Erythroblast (primary cell): Measurements from ENCODE around the gene TBC1D8.

Experiments used
- DNase-seq, 2 experiments: peaks; one replicate each; lab custom pipeline; 2025; lab: John Stamatoyannopoulos, UW
- GATA1 ChIP-seq: IDR thresholded peaks from 2 replicates; pipeline ENCODE4 v1.6.1; 2011; ENCODE audit warnings: low read depth, mild to moderate bottlenecking, control low read depth, low read length, moderate library complexity
- POLR2A ChIP-seq: IDR thresholded peaks from 2 replicates; pipeline ENCODE4 v1.6.1; 2011; ENCODE audit warnings: mild to moderate bottlenecking, low read length

The TBC1D8 gene

GRCh38 chr2:101139495-101139894 lies 11.7 kb downstream of the TBC1D8 start:
- TF ChIP-seq POLR2A (no peak), GATA1 (no peak)
- DNase-seq: no peak

GRCh38 chr2:101135412-101136296 lies 15.5 kb downstream of the TBC1D8 start:
- TF ChIP-seq GATA1: no peak
- DNase-seq: no peak

DNA sequence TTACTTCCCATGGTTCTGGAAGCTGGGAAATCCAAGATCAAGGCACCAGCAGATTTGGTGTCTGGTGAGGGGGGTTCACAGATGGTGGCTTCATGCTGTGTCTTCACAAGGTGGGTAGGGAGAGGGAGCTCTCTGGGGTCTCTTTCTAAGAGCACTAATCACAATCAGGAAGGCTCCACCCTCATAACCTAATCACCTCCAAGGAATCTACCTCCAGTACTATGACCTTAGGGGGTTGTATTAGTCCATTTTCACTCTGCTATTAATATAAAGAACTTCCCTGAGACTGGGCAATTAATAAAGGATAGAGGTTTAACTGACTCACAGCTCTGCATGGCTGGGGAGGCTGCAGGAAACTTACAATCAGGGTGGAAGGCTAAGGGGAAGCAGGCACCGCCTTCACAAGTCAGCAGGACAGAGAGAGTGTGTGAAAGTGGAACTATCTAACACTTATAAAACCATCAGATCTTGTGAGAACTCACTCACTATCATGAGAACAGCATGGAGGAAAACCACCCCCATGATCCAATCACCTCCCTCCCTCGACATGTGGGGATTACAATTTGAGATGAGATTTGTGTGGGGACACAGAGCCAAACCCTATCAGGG lies 17.6 kb downstream of the TBC1D8 start:
- no peak for DNase-seq
- TF ChIP-seq GATA1: no peak
- no peak for TF ChIP-seq POLR2A

- no peak for TF ChIP-seq POLR2A
- no peak for DNase-seq
Observed at GRCh38 chr2:101132202-101132601, 19.0 kb downstream of the TBC1D8 start.

- no peak for DNase-seq
- TF ChIP-seq POLR2A (no peak), GATA1 (no peak)
Observed at GRCh38 chr2:101130081-101130480, 21.1 kb downstream of the TBC1D8 start.

DNA sequence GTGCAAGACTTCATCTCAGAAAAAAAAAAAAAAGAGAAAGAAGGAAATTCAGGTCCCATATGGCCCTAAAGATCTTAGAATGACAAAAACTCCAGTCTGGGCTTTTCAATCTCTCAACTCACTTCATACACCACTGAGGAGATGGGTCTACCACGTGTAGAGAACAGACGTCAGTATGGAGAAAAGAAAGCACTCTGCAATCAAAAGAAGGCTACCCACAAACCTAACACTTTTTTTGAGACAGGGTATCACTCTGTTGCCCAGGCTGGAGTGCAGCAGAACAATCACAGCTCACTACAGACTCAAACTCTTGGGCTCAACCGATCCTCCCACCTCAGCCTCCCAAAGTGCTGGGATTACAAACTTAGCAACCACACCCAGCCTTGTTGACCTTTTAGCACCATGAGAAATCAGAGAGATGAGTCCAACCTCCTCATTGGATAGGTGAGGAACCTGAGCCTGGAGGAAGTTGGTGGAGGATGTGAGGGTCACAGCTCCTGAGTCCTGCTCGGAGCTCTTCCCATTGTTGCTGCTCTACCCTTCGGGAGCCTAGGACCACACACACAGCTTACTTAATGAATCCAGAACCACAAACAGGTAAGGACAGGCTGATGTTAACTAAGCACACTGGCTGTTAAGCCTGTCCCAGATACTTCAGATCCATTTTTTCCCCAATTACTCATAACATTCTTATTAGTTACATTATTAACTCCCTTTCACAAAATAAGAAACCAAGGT lies 23.7 kb downstream of the TBC1D8 start:
- TF ChIP-seq GATA1: no peak
- TF ChIP-seq POLR2A: no peak
- DNase-seq: no peak

- TF ChIP-seq POLR2A (no peak), GATA1 (no peak)
- DNase-seq: no peak
Observed at GRCh38 chr2:101125808-101126207, 25.4 kb downstream of the TBC1D8 start.

- no peak for TF ChIP-seq POLR2A
- TF ChIP-seq GATA1: no peak
- no peak for DNase-seq
Observed at GRCh38 chr2:101125374-101125773, 25.8 kb downstream of the TBC1D8 start.

GRCh38 chr2:101124643-101125366 lies 26.4 kb downstream of the TBC1D8 start:
- TF ChIP-seq POLR2A (no peak), GATA1 (no peak)
- DNase-seq: no peak

GRCh38 chr2:101123795-101124471 lies 27.2 kb downstream of the TBC1D8 start:
- TF ChIP-seq POLR2A (no peak), GATA1 (no peak)
- no peak for DNase-seq

DNA sequence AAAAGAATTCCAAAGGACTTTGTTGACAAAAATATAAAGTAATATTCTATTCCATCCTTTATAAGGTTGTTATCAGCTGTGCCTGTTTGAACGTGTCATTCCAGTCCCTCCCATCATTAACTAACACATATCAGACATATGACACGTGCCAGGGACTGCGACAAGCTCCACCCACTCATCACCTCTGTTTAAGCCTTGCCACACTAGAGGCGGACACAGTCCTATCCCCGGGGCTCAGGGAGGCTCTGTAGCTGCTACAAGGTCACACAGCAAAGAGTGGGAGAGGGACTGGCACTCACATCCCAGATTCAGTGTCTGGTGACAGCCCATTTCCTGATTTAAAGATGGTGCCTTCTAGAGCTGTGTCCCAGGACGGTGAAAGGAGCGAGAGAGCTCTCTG lies 30.0 kb downstream of the TBC1D8 start:
- TF ChIP-seq GATA1 (no peak), POLR2A (no peak)
- peak in 1 of 2 experiments; percentile 6 for DNase-seq

DNA sequence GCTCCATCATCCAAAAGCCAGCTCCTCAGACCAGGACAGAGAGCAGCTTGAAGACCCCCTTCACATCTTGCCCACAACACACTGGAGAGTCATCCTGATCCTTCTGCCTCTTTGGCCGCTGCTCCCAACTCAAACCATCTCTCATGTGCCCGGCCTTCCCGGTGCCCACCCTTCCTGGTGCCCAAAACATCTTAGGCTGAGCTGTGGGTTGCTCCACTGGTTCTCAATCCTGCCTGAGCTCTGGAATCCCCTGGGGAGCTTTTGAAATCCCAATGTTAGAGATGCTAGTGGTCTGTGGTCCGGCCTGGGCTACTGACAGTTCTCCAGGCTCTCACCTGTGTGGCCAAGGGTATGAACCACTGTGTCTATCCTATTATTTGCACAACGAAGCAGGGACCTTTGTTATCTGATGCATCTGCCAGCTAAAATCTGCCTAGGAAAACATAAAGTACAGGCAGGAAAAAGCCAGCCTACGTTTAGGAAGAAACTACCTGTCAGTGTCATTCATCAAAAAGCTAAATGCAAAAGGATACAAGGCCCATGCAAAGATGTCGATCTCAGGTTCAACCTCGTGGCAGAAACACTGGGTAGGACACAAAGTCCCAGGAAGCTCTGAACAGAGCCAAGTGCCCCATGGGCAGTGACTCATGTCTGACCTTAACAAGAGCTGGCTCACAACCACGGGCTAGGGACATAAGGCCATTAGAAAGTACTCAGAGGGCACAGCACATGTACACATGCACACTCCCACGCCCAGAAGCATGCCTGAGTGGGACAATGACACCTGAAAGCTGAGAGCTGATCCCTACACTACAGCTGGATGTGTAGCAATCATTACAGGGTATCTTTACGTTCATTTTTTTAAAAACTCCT lies 30.8 kb downstream of the TBC1D8 start:
- no peak for DNase-seq
- TF ChIP-seq POLR2A (no peak), GATA1 (no peak)

DNA sequence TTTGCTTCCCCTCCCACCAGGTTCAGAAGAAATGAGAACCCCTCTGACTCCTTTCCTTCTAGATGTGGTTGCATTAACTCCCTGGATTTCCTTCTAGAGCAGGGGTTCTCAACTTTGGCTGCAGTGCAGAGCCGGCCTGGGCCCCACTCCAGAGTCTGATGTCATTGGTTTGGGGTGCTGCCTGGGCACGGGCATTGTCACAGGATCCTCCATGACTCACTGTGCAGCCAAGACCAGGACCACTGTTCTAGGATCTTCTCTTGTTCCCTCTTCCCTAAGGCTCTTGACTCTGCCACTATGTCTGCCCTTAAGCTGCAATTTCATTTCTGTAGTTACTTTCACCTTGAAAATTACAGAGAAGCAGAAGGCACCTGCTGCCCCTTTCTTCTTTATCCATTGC lies 31.8 kb downstream of the TBC1D8 start:
- DNase-seq: no peak
- TF ChIP-seq GATA1 (no peak), POLR2A (no peak)
